ENCODE measurements around the gene ABHD3. TPM values are rescaled to one million over a fixed set of nuclear protein-coding genes. Genes with fewer than 3 reads are reported as not detected.
"Not testable (repeated sequence)": the region's sequence is repeated elsewhere in the genome, so short reads cannot be mapped to it uniquely, and the experiment has no call there.

ABHD3 gene
- polyA plus RNA-seq, 1 donor (not counting 4 experiments of a cell fraction or from before 2014, with no cell fraction given) = 31.6 TPM

GRCh38 chr18:21680161-21680560, 24.4 kb downstream of the ABHD3 start:
- peaks cover 8% of the 10 kb centered on the region for H3K4me1 ChIP-seq (ENCODE audit: control insufficient read depth, extremely low read depth, insufficient read depth, low read length)
- no peak for FAIRE-seq
- no peak overlapping the region for H3K9ac ChIP-seq (ENCODE audit: control insufficient read depth, extremely low read depth, insufficient read depth, low read length)
- dilution Hi-C loops (cut with MboI; ENCODE audit: extremely low pct_ligation_motif_present, low sequenced_read_pairs) = no loop called here
- H3K27ac ChIP-seq (ENCODE audit: control insufficient read depth, insufficient read depth, low read length) = no peak overlapping the region
- H3K36me3 ChIP-seq (ENCODE audit: control insufficient read depth in 2 of 2, extremely low read depth in 1 of 2, insufficient read depth in 2 of 2, low read length in 2 of 2) = peaks cover 0 to 8% of the 10 kb centered on the region in 2 experiments
- H3K4me3 ChIP-seq (ENCODE audit: control insufficient read depth in 2 of 3, extremely low read depth in 1 of 3, insufficient read depth in 2 of 3, low read depth in 1 of 3, low read length in 3 of 3) = no peak overlapping the region
- TF ChIP-seq CTCF (optimal IDR thresholded peaks at IDR 0.05 in 1 of 3, IDR thresholded peaks at IDR 0.05 in 1 of 3, conservative IDR thresholded peaks at IDR 0.05 in 1 of 3; ENCODE audit: extremely low read depth in 1 of 3, insufficient read depth in 2 of 3, low read length in 3 of 3) = no peak
- TF ChIP-seq EZH2 (IDR thresholded peaks at IDR 0.05; ENCODE audit: low read length) = no peak
- H4K20me1 ChIP-seq (ENCODE audit: control insufficient read depth, extremely low read depth, insufficient read depth, low read length) = no peaks in the 10 kb centered on the region
- no peaks in the 10 kb centered on the region for H3K79me2 ChIP-seq (ENCODE audit: control insufficient read depth, insufficient read depth, low read length)
- no peak overlapping the region for H3K4me2 ChIP-seq (ENCODE audit: control insufficient read depth, extremely low read depth, insufficient read depth, low read depth, low read length)
- no peaks in the 10 kb centered on the region for H3K9me1 ChIP-seq (ENCODE audit: control insufficient read depth, extremely low read depth, insufficient read depth, low read length)
- H3K9me3 ChIP-seq (ENCODE audit: control insufficient read depth, low read depth, low read length) = no peaks in the 10 kb centered on the region
- no peaks in the 10 kb centered on the region for H3K27me3 ChIP-seq (ENCODE audit: control insufficient read depth, extremely low read depth, insufficient read depth, low read length)
- no peak overlapping the region for H2AFZ ChIP-seq (ENCODE audit: control insufficient read depth, low read length)
- DNase-seq (ENCODE audit: low read depth, low spot score) = no peak

- TF ChIP-seq CTCF (optimal IDR thresholded peaks at IDR 0.05 in 1 of 3, IDR thresholded peaks at IDR 0.05 in 1 of 3, conservative IDR thresholded peaks at IDR 0.05 in 1 of 3; ENCODE audit: extremely low read depth in 1 of 3, insufficient read depth in 2 of 3, low read length in 3 of 3) = no peak
- no peak for TF ChIP-seq EZH2 (IDR thresholded peaks at IDR 0.05; ENCODE audit: low read length)
- DNase-seq (ENCODE audit: low read depth, low spot score) = no peak
- no peak for FAIRE-seq
- Histone ChIP-seq H3K27ac (ENCODE audit: control insufficient read depth, insufficient read depth, low read length) (no peak overlapping the region), H3K4me1 (ENCODE audit: control insufficient read depth, extremely low read depth, insufficient read depth, low read length) (peaks cover 8% of the 10 kb centered on the region), H3K79me2 (ENCODE audit: control insufficient read depth, insufficient read depth, low read length) (no peaks in the 10 kb centered on the region), H3K36me3 (ENCODE audit: control insufficient read depth in 2 of 2, extremely low read depth in 1 of 2, insufficient read depth in 2 of 2, low read length in 2 of 2) (peaks cover 0 to 8% of the 10 kb centered on the region in 2 experiments), H3K9ac (ENCODE audit: control insufficient read depth, extremely low read depth, insufficient read depth, low read length) (no peak overlapping the region), H3K9me1 (ENCODE audit: control insufficient read depth, extremely low read depth, insufficient read depth, low read length) (no peaks in the 10 kb centered on the region), H3K4me2 (ENCODE audit: control insufficient read depth, extremely low read depth, insufficient read depth, low read depth, low read length) (no peak overlapping the region), H3K27me3 (ENCODE audit: control insufficient read depth, extremely low read depth, insufficient read depth, low read length) (no peaks in the 10 kb centered on the region), H3K9me3 (ENCODE audit: control insufficient read depth, low read depth, low read length) (no peaks in the 10 kb centered on the region), H4K20me1 (ENCODE audit: control insufficient read depth, extremely low read depth, insufficient read depth, low read length) (no peaks in the 10 kb centered on the region), H3K4me3 (ENCODE audit: control insufficient read depth in 2 of 3, extremely low read depth in 1 of 3, insufficient read depth in 2 of 3, low read depth in 1 of 3, low read length in 3 of 3) (no peak overlapping the region), H2AFZ (ENCODE audit: control insufficient read depth, low read length) (peak overlapping the region; percentile 16)
- dilution Hi-C loops (cut with MboI; ENCODE audit: extremely low pct_ligation_motif_present, low sequenced_read_pairs) = no loop called here
These were observed 25.7 kb downstream of the ABHD3 start for GRCh38 chr18:21678859-21679258.

- H4K20me1 ChIP-seq (ENCODE audit: control insufficient read depth, extremely low read depth, insufficient read depth, low read length); H3K9me1 ChIP-seq (ENCODE audit: control insufficient read depth, extremely low read depth, insufficient read depth, low read length); H3K4me2 ChIP-seq (ENCODE audit: control insufficient read depth, extremely low read depth, insufficient read depth, low read depth, low read length); H3K9me3 ChIP-seq (ENCODE audit: control insufficient read depth, low read depth, low read length); H3K36me3 ChIP-seq (ENCODE audit: control insufficient read depth in 2 of 2, extremely low read depth in 1 of 2, insufficient read depth in 2 of 2, low read length in 2 of 2); H3K9ac ChIP-seq (ENCODE audit: control insufficient read depth, extremely low read depth, insufficient read depth, low read length); H3K27ac ChIP-seq (ENCODE audit: control insufficient read depth, insufficient read depth, low read length); H3K4me3 ChIP-seq (ENCODE audit: control insufficient read depth in 2 of 3, extremely low read depth in 1 of 3, insufficient read depth in 2 of 3, low read depth in 1 of 3, low read length in 3 of 3); dilution Hi-C loops (cut with MboI; ENCODE audit: extremely low pct_ligation_motif_present, low sequenced_read_pairs); H3K27me3 ChIP-seq (ENCODE audit: control insufficient read depth, extremely low read depth, insufficient read depth, low read length); H3K79me2 ChIP-seq (ENCODE audit: control insufficient read depth, insufficient read depth, low read length); H2AFZ ChIP-seq (ENCODE audit: control insufficient read depth, low read length); DNase-seq (ENCODE audit: low read depth, low spot score); FAIRE-seq: not testable (repeated sequence)
- H3K4me1 ChIP-seq (ENCODE audit: control insufficient read depth, extremely low read depth, insufficient read depth, low read length) = peaks cover 16% of the 10 kb centered on the region
These were observed 29.2 kb downstream of the ABHD3 start for GRCh38 chr18:21675354-21675753.
